Activated CD4-positive, alpha-beta T cell treated with anti-CD3 and anti-CD28 coated beads, Interleukin-2, amount 50 U/mL, for 24 hours (primary cell): ENCODE data around the gene AJAP1.

Experiments used
- DNase-seq, 2 donors: peaks; one replicate each; pipeline ENCODE4 v3.0.0-alpha.2; 2020; ENCODE audit warnings: low read depth in 1 of 2, low spot score in 1 of 2

Gene AJAP1

GRCh38 chr1:4678066-4678717 is 23.8 kb downstream of the AJAP1 start:
- no peak for DNase-seq

DNA sequence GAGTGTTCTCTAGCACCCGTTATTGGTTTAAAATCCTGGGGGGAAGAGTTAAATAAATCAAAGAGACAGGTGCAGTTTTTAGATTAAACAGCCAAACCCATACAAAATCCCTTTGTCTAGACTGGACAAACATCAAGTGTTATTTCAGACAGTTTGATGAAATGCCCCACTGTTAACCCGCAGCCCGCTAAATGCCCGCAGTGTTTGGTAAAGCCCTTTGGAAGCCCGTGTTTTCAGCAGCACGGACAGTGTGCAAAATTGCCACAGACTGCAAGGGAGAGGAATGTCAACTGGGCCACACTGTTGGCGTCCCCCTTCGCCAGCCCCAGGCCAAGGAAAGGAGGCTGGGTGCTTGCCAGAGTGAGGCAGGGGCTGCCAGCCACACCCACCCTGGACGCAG is 26.6 kb downstream of the AJAP1 start:
- DNase-seq = no peak

GRCh38 chr1:4682607-4683220 is 28.3 kb downstream of the AJAP1 start:
- DNase-seq = no peak

DNA sequence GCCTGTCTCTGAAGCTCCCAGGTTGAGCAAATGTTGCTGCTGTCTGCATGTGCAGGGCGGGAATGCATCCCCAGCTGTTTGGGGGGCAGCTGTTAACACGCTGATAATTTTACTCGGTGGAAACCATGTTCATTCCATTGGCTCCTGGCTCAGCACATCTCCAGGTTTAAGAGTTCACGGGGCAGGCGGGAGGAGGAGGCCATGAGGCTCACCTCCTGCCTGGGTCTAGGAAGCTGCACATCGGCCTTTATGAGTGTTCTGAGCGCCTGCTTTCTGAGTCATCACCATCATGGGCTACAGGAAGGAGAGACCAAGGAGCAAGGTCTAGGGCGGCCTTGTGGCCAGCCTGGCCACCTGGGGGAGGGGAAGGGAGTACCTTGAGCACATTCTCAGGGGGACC is 29.7 kb downstream of the AJAP1 start:
- DNase-seq = no peak

GRCh38 chr1:4684864-4685522 is 30.6 kb downstream of the AJAP1 start:
- no peak for DNase-seq

DNA sequence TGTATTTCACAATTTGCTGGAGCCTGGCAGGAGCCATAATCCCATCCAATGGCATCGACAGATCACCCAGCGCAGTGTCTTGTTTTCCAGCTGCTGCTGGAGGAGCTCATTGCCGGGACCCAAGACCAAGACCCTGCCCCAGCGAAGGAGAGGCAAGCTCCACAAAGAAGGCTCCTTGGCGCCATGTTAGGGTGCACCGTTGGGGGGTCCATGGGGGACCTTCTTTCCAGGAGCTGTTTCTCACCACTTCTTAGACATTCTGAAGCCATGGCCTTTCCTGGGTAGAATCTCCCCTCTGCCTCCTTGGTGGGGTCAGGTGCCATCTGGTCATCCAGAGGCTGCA is 31.1 kb downstream of the AJAP1 start:
- DNase-seq = no peak

- DNase-seq = no peak
Measured at GRCh38 chr1:4687943-4688342, 33.5 kb downstream of the AJAP1 start.

- DNase-seq = no peak
Measured at GRCh38 chr1:4689271-4689935, 35.0 kb downstream of the AJAP1 start.

DNA sequence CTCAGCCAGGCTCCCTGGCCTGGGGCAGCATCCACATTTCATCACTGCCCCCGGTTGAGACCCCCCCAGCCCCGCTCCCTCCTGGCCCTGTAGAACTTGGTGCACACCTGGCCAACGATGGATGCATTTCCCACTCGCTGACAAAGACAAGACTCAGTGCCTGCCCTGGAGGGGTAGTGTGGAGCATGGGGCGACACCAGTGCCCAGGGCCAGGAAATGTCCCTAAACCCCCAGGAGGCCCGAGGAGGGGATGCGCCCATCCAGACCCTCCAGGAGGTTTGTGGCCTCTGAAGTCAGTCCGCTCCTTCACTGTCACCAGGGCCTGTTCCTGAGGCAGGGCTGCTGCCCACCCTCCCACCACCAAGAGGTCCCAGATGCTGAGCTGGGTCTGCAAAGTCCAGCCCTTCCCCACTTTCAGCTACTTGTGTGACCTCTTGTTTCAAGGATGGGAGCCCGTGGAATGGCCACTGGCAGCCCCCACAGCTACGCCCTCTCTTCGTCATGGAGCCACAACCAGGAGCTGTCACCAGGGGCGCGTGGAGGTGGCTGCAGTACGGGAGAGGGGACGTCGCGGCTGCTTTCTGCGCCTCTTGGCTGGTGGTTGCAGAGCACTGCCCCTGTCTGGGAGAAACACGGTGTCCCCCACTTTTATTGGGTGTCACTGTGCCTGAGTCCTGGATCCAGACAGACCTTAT is 35.7 kb downstream of the AJAP1 start:
- no peak for DNase-seq

DNA sequence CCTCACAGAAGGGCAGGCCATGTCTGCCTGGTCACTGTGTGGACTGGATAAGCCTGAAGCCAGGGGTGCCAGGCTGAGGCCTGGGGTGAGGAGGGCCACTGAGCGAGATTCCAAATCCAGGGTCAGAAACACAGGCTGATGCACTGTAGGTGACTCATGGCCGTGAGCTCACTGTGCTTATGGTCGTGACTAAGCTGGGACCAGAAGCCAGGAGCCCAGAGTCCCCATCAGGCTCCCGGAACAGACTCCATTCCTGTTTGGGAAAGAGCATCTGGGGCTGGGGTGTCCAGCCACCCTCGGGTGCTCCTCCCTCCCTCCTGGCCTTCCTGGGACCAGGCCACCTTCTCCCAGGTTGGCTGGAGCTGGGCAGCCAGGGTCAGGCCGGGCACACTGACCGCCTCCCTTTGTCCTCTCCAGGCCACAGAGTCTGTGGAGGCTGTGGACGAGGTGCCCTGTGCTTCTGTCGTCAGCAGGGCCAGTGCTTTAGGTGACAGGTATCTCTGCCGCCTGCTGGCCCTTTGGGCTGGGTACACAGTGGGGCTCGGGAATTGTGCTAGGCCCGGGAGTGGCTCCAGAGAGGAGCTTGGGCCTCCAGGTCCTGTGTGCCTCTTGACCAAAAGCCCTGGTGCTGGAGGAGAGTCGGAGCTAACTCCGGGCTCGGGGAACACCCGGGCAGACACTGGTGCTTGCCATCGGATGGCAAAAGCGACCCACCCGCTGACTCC is 36.7 kb downstream of the AJAP1 start:
- no peak for DNase-seq

GRCh38 chr1:4691766-4692405 is 37.5 kb downstream of the AJAP1 start:
- DNase-seq = no peak

GRCh38 chr1:4692437-4692836 is 38.0 kb downstream of the AJAP1 start:
- no peak for DNase-seq

DNA sequence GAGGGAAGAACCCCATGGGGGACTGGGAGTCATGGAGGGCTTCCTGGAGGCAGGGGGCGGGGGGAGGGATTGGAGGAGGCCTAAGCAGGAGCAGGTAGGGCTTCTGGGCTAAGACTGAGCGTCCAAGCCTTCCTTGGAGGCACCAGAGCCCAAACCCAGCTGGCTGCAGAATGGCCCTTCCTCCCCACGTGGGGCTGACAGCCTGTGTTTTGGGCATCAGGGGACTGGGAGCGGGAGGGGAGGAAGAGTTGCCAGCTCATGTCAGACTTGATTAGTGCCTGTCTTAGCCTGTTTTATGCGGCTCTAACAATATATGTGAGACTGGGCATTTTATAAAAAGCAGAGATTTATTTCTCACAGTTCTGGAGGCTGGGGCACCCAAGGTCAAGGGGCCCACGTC is 38.9 kb downstream of the AJAP1 start:
- no peak for DNase-seq

GRCh38 chr1:4693891-4694290 is 39.5 kb downstream of the AJAP1 start:
- DNase-seq = no peak

DNA sequence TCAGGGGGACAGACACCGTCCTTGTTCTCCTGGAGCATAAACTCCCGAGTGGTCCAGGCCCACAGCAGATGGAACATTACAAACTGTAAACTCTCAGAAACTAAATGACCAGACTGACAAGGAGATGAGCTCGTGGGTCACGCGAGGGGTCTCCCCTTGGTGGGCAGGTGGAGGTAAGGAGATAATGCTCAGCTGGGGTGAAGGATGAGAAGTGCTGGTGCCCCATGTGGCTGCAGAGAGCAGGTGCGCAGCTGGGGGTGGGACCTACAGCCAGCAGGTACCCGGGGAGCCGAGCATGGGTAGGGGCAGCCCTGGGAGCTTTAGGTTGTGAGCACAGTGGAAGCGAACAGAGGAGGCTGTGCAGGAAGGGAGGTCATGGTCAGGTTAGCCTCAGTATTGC is 40.1 kb downstream of the AJAP1 start:
- no peak for DNase-seq

- DNase-seq = no peak
Measured at GRCh38 chr1:4695241-4695640, 40.8 kb downstream of the AJAP1 start.

DNA sequence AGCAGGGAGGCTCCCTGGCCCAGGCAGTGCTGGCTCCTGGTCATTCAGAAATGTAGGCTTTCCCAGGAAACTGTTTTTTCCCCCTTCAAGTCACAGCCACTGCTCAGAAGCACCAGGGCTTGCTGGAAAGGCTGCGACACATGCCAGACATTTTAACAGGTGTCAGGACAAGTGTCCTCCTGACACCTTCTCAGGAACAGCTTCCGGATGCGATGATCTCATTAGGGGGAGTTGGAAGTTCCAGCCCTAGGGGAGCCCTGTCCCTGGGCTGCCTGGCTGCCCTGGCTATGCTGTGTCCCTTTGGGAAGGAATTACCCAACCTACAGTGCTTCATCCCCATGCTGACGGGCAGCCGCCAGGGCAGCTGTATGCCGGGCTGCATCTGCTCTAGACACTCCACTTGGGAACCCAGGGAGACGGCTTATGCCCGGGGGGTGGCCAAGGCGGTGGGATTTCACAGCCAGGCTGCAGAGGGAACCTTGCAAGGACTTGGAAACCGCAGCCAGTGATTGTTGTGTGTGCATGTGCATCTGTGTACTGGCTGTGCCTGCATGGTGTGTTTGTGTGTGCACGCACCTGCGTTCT is 41.8 kb downstream of the AJAP1 start:
- DNase-seq = no peak

DNA sequence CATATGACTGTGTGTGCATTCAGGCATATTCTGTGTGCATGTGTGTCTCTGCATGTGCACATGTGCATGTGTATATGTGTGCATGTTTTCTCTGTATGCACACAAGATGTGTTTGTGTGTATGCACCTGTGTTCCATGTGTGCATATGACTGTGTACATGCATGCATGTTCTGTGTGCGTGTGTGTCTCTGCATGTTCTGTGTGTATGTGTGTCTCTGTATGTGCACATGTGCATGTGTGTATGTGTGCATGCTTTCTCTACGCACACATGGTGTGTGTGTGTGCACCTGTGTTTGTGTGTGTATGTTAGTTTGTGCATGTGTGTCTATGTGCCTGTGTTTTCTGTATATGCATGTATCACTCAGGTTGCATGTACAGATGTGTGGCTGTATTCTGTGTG is 42.3 kb downstream of the AJAP1 start:
- no peak for DNase-seq

DNA sequence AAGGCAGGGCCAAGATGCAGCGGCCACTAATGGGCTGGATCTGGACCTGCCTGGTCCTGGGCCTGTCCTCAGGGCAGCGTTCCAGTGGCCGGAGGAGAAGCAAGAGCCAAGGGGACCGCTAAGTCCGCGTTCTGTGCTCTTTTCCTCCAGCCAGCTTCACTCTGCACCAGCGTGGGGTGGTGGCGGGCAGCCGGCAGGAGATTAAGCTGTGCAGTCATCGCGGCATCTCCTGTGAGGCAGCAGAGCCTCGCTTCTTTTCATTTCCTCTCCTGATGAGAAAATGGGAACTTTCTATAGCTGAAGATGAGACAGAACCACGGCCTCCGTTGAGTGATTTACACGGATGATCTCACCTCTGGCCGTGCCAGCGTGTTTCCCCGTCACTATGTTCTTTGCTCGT is 43.4 kb downstream of the AJAP1 start:
- no peak for DNase-seq

- no peak for DNase-seq
Measured at GRCh38 chr1:4698911-4699310, 44.5 kb downstream of the AJAP1 start.
